ENCODE measurements around the gene STRN3.
A peak's percentile ranks its signal among the peaks of the same experiment; 100 is the strongest.
"Not testable (repeated sequence)": the region's sequence is repeated elsewhere in the genome, so short reads cannot be mapped to it uniquely, and the experiment has no call there.

STRN3 gene

DNA sequence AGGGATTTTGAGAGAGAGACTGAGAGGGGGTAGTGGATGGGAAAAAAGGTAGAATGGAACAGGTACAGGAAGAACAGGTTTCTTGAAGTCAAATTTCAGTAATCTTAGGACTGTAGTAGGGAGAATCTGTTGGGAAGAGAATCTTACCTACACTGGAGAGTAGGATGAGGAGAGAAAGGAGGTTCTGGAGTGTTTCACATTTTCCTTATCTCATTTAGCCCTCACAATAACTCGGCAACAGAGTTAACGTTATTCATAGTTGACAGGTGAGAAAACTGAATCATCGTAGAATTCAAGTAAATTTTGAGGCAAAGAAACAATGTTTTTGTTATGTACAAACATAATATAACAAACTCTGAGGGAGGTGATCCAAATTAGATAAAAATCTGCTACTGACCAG lies 17.2 kb upstream of the STRN3 start:
- no CpG with 5 or more reads among the region's 3 CpGs for WGBS (ENCODE audit: extremely low coverage, insufficient coverage, insufficient read length)

DNA sequence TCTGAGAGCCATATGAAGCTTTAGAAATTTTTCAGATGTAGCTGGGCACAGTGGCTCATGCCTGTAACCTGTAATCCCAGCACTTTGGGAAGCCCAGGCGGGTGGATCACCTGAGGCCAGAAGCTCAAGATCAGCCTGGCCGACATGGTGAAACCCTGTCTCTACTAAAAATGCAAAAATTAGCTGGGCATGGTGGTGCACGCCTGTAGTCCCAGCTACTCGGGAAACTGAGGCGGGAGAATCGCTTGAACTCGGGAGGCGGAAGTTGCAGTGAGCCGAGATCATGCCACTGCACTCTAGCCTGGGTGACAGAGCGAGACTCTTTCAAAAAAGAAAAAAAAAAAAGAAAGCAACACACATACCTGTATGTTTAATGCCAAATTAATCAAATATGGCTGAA lies 16.7 kb upstream of the STRN3 start:
- not testable (repeated sequence) for H3K4me1 ChIP-seq (ENCODE audit: control insufficient read depth in 1 of 2, insufficient read depth in 2 of 2, low read length in 2 of 2); H3K27ac ChIP-seq (ENCODE audit: low read depth, low read length); H3K14ac ChIP-seq (ENCODE audit: low read length); H4K91ac ChIP-seq (ENCODE audit: low read depth, low read length); H3K79me2 ChIP-seq (ENCODE audit: control insufficient read depth, insufficient read depth, low read length, poor library complexity); H3K4me2 ChIP-seq (ENCODE audit: low read length); H3K27me3 ChIP-seq (ENCODE audit: insufficient read depth, low read length); H3K9me3 ChIP-seq (ENCODE audit: insufficient read depth, low read depth, low read length); H3K9ac ChIP-seq (ENCODE audit: low read length); H4K12ac ChIP-seq (ENCODE audit: low read depth, low read length); H2BK5ac ChIP-seq (ENCODE audit: low read depth, low read length, poor library complexity); H3K36me3 ChIP-seq (ENCODE audit: control insufficient read depth in 1 of 2, insufficient read depth in 2 of 2, low read length in 2 of 2); H2AK5ac ChIP-seq (ENCODE audit: low read length); H3K18ac ChIP-seq (ENCODE audit: low read length); H4K8ac ChIP-seq (ENCODE audit: low read depth, low read length); DNase-seq; H3K23ac ChIP-seq (ENCODE audit: low read length); H2AFZ ChIP-seq (ENCODE audit: insufficient read depth, low read length, poor library complexity); H3K4ac ChIP-seq (ENCODE audit: low read depth, low read length); H3K79me1 ChIP-seq (ENCODE audit: low read length); H2BK12ac ChIP-seq (ENCODE audit: low read length); H2BK120ac ChIP-seq (ENCODE audit: insufficient read depth, low read length, poor library complexity); H3K4me3 ChIP-seq (ENCODE audit: low read depth, low read length)
- WGBS (ENCODE audit: extremely low coverage, insufficient coverage, insufficient read length) = no CpG with 5 or more reads among the region's 10 CpGs

More for the DNA sequence above, 17.2 kb upstream of the STRN3 start:
- Histone ChIP-seq H3K4ac (ENCODE audit: low read depth, low read length) (no peak overlapping the region), H3K4me3 (ENCODE audit: low read depth, low read length) (no peak overlapping the region), H3K79me1 (ENCODE audit: low read length) (no peaks in the 10 kb centered on the region), H2AK5ac (ENCODE audit: low read length) (no peak overlapping the region), H2BK5ac (ENCODE audit: low read depth, low read length, poor library complexity) (no peak overlapping the region), H2AFZ (ENCODE audit: insufficient read depth, low read length, poor library complexity) (no peak overlapping the region), H4K8ac (ENCODE audit: low read depth, low read length) (no peak overlapping the region), H4K91ac (ENCODE audit: low read depth, low read length) (no peak overlapping the region), H3K36me3 (ENCODE audit: control insufficient read depth in 1 of 2, insufficient read depth in 2 of 2, low read length in 2 of 2) (no peaks in the 10 kb centered on the region), H3K23ac (ENCODE audit: low read length) (no peak overlapping the region), H4K12ac (ENCODE audit: low read depth, low read length) (no peak overlapping the region), H3K18ac (ENCODE audit: low read length) (no peak overlapping the region), H3K9me3 (ENCODE audit: insufficient read depth, low read depth, low read length) (no peaks in the 10 kb centered on the region), H2BK120ac (ENCODE audit: insufficient read depth, low read length, poor library complexity) (no peak overlapping the region), H3K9ac (ENCODE audit: low read length) (no peak overlapping the region), H3K4me2 (ENCODE audit: low read length) (no peak overlapping the region), H3K79me2 (ENCODE audit: control insufficient read depth, insufficient read depth, low read length, poor library complexity) (no peaks in the 10 kb centered on the region), H3K27me3 (ENCODE audit: insufficient read depth, low read length) (no peaks in the 10 kb centered on the region), H3K4me1 (ENCODE audit: control insufficient read depth in 1 of 2, insufficient read depth in 2 of 2, low read length in 2 of 2) (no peaks in the 10 kb centered on the region), H3K27ac (ENCODE audit: low read depth, low read length) (no peak overlapping the region), H2BK12ac (ENCODE audit: low read length) (no peak overlapping the region), H3K14ac (ENCODE audit: low read length) (no peak overlapping the region)
- peak in 1 of 2 donors; percentile 34 for DNase-seq

DNA sequence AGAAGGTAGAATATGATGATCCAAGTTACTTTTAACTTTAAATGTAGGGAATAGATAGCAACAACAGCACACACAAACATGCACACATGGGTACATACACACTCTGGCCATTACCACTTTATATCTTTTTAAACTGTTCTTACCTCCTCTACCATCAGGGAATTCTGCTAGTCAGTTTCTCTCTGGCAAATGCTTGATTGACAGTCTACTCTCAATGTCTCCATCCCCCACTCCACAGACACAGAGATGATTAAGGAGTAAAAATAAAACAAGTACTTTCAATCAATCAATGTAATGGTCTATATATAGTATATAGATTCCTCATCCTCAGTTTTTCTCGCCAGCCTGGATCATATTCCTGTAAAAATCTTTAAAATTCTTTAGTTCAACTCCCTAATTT lies 16.1 kb upstream of the STRN3 start:
- Histone ChIP-seq H3K4ac (ENCODE audit: low read depth, low read length) (no peak overlapping the region), H3K14ac (ENCODE audit: low read length) (no peak overlapping the region)
- no CpG with 5 or more reads among the region's 1 CpG for WGBS (ENCODE audit: extremely low coverage, insufficient coverage, insufficient read length)

DNA sequence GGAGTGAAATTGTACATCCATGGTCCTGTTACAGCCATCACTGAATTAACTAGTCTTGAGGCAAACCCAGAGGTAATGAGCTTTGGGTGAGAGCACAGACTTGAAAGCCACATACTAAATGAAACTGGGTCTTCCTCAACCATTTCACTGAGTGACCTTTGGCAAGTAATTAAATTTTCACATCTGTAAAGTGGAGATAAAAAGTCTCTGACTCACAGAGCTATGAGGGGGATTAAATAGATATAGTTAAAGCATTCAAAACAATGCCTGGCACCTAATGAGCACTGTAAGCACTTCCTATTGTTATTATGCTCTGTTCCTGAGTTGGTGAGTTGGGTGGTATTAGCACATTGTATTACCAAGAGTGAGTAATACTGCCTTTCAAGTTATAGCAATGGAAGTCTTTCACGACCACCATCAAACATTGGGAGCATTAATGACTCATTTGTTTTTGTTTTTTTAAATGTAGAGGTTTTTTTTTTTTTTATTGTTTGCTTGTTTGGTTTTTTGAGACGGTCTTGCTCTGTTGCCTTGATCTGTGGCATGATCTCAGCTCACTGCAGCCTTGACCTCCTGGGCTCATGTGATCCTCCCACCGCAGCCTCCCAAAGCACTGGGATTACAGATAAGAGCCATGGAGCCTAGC lies 12.5 kb upstream of the STRN3 start:
- H3K79me1 ChIP-seq (ENCODE audit: low read length) = no peaks in the 10 kb centered on the region
- no peaks in the 10 kb centered on the region for H3K9me3 ChIP-seq (ENCODE audit: insufficient read depth, low read depth, low read length)
- no peak overlapping the region for H4K91ac ChIP-seq (ENCODE audit: low read depth, low read length)
- no peak overlapping the region for H3K27ac ChIP-seq (ENCODE audit: low read depth, low read length)
- no peak overlapping the region for H3K4ac ChIP-seq (ENCODE audit: low read depth, low read length)
- H3K23ac ChIP-seq (ENCODE audit: low read length) = no peak overlapping the region
- H3K4me1 ChIP-seq (ENCODE audit: control insufficient read depth in 1 of 2, insufficient read depth in 2 of 2, low read length in 2 of 2) = no peaks in the 10 kb centered on the region
- no peak overlapping the region for H3K4me3 ChIP-seq (ENCODE audit: low read depth, low read length)
- no peak overlapping the region for H2BK5ac ChIP-seq (ENCODE audit: low read depth, low read length, poor library complexity)
- H2BK120ac ChIP-seq (ENCODE audit: insufficient read depth, low read length, poor library complexity) = no peak overlapping the region
- no peak overlapping the region for H3K14ac ChIP-seq (ENCODE audit: low read length)
- no peak overlapping the region for H2BK12ac ChIP-seq (ENCODE audit: low read length)
- H4K12ac ChIP-seq (ENCODE audit: low read depth, low read length) = no peak overlapping the region
- H2AK5ac ChIP-seq (ENCODE audit: low read length) = no peak overlapping the region
- no peak overlapping the region for H3K9ac ChIP-seq (ENCODE audit: low read length)
- no peak overlapping the region for H3K18ac ChIP-seq (ENCODE audit: low read length)
- no peaks in the 10 kb centered on the region for H3K79me2 ChIP-seq (ENCODE audit: control insufficient read depth, insufficient read depth, low read length, poor library complexity)
- no peak overlapping the region for H3K4me2 ChIP-seq (ENCODE audit: low read length)
- DNase-seq = no peak
- no peaks in the 10 kb centered on the region for H3K27me3 ChIP-seq (ENCODE audit: insufficient read depth, low read length)
- no peak overlapping the region for H2AFZ ChIP-seq (ENCODE audit: insufficient read depth, low read length, poor library complexity)
- no CpG with 5 or more reads among the region's 3 CpGs for WGBS (ENCODE audit: extremely low coverage, insufficient coverage, insufficient read length)
- no peak overlapping the region for H4K8ac ChIP-seq (ENCODE audit: low read depth, low read length)
- H3K36me3 ChIP-seq (ENCODE audit: control insufficient read depth in 1 of 2, insufficient read depth in 2 of 2, low read length in 2 of 2) = no peaks in the 10 kb centered on the region

More for the DNA sequence above, 16.1 kb upstream of the STRN3 start:
- no peak overlapping the region for H4K12ac ChIP-seq (ENCODE audit: low read depth, low read length)
- no peak overlapping the region for H2BK5ac ChIP-seq (ENCODE audit: low read depth, low read length, poor library complexity)
- DNase-seq = no peak
- H3K79me1 ChIP-seq (ENCODE audit: low read length) = no peaks in the 10 kb centered on the region
- no peak overlapping the region for H2BK12ac ChIP-seq (ENCODE audit: low read length)
- no peak overlapping the region for H4K91ac ChIP-seq (ENCODE audit: low read depth, low read length)
- H2BK120ac ChIP-seq (ENCODE audit: insufficient read depth, low read length, poor library complexity) = no peak overlapping the region
- H2AFZ ChIP-seq (ENCODE audit: insufficient read depth, low read length, poor library complexity) = no peak overlapping the region
- H2AK5ac ChIP-seq (ENCODE audit: low read length) = no peak overlapping the region
- H3K18ac ChIP-seq (ENCODE audit: low read length) = no peak overlapping the region
- no peaks in the 10 kb centered on the region for H3K4me1 ChIP-seq (ENCODE audit: control insufficient read depth in 1 of 2, insufficient read depth in 2 of 2, low read length in 2 of 2)
- no peak overlapping the region for H3K4me2 ChIP-seq (ENCODE audit: low read length)
- H3K9ac ChIP-seq (ENCODE audit: low read length) = no peak overlapping the region
- H4K8ac ChIP-seq (ENCODE audit: low read depth, low read length) = no peak overlapping the region
- H3K27ac ChIP-seq (ENCODE audit: low read depth, low read length) = no peak overlapping the region
- no peak overlapping the region for H3K4me3 ChIP-seq (ENCODE audit: low read depth, low read length)
- H3K27me3 ChIP-seq (ENCODE audit: insufficient read depth, low read length) = no peaks in the 10 kb centered on the region
- no peaks in the 10 kb centered on the region for H3K36me3 ChIP-seq (ENCODE audit: control insufficient read depth in 1 of 2, insufficient read depth in 2 of 2, low read length in 2 of 2)
- no peak overlapping the region for H3K23ac ChIP-seq (ENCODE audit: low read length)
- H3K9me3 ChIP-seq (ENCODE audit: insufficient read depth, low read depth, low read length) = no peaks in the 10 kb centered on the region
- H3K79me2 ChIP-seq (ENCODE audit: control insufficient read depth, insufficient read depth, low read length, poor library complexity) = no peaks in the 10 kb centered on the region

Measured in trophoblast cell (in vitro differentiated cells and primary cell).